GM21529 (cell line): Measurements from ENCODE around the gene UST.

Experiments used
- ATAC-seq: cut with Tn5 transposase; IDR thresholded peaks from one replicate; pipeline ENCODE4 v1.9.1; 2021; ENCODE audit not compliant: unreplicated experiment

The UST gene

DNA sequence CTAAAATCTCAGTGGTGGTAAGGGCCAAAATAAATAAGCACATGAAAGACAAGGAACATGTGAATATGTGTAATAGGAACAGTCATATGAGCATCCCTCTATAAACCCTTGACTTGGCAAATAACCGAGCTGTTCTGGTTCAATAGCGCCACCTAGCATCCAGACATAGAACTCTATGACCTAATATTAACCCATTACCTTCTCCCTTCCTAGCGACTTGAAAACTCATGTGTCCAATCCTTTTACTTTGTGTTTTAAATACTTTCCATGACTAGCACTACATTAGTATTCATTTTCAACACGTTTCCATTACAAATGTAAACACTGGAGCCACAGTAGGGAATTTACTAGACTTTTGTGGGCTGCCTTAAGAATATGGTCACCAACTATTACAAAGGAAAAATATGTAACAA is 279.7 kb downstream of the UST start:
- no peak for ATAC-seq

DNA sequence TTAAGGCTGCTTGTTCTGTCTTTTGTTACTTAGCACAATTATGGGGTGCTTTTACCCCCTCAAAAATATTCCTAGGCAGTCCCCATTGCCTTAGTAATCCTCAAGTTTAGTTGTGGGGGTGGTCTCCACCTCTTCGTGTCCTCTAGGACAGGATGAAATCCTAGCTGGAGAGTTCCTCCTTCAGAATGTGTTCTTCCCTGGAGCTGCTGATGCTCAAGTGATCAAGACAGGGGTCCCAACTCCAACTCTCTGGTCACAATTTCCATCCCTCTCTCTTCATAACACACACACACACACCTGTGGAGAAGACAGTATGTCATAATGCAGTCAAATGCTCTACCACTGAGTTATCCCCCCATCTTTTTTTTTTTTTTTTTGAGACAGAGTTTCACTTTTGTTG is 280.7 kb downstream of the UST start:
- ATAC-seq: no peak

DNA sequence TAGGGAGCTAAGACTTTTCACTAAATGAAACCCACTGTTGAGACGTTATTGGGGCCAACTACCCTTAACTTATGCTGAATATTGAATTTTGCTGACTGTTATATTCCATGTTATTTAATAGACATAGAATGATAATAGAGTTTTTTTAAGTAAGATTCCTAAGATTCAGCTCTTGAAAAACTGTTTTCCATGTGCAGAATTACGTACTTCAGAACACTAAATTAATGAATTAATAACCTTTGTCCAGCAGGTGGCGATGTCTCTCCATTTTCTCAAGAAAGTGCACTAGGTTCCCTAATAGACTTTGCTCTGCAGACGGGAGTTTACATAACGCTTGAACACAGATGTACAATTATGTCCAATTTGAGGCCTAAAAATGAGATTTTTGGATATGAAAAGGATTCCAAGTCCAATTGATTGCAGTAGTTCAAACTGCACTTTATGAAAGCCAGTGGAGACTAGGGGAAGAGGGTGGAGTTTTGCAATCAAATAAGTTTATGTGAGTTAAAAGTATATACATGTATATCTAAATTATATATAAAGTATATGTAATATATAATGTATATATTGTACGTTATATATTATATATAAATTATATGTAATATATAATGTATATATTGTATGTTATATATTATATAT is 282.1 kb downstream of the UST start:
- ATAC-seq: no peak

DNA sequence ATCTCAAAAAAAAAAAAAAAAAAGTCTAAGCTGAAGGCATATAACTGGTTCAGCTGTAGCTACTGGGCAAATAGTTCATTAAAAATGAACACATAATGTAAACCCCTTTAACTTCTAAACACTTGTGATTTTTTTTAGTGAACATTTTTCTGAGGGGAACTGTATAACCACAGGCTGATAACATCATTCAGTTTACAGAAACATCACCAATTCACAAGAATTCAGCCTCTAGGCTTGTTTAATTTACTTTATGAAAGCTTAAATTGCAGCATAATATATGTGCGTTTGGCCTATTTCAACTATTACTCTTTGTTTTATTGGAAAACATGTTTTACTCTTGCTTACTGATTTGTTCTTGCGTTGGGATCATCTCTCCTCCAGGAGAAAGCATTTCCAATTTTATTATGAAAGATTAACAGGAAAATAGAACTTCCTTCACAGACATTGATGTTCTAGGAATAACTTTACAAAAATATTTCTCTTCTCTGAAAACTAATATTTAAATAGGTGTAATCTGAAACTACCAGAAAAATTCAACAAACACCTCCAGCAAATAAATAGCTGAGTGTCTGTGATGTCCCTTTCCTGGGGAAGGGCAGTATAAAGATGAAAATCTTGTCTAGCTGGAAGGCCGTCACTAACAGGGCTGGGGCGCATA is 284.5 kb downstream of the UST start:
- ATAC-seq: no peak

DNA sequence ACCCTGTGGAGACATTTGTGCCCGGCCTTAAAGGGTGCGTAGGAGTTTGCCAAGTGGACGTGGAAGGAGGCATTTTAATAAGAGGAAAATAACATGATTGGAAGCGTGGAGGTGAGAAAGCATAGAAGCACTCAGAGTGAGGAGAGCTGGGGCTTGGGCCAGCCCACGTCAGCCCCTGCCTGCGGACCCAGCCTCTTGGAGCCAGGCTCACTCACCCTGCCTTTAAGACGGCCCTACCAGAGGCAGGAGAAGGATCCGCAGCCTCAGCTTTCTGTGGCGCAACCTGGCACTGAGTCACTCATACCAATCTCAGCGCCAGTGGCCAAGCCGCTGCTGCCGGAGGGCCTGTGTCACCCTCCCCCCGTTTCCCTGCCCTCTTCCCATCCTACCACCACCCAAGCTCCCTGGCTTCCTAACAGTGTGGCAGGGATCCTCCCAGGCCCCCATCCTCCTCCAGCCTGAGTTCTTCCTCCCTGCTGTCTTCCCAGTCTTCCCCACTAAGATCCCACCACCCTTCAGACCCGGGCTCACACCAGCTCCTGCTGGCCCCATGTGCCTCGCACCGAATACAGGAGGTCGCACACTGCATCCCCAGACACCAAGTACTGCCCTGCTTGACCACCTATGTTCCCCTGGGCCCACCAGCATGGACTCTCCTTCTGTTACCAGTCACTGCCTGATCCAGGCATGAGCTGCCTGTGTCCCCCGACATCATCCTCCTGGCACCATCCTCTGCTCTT is 285.2 kb downstream of the UST start:
- peak; percentile 20 for ATAC-seq

DNA sequence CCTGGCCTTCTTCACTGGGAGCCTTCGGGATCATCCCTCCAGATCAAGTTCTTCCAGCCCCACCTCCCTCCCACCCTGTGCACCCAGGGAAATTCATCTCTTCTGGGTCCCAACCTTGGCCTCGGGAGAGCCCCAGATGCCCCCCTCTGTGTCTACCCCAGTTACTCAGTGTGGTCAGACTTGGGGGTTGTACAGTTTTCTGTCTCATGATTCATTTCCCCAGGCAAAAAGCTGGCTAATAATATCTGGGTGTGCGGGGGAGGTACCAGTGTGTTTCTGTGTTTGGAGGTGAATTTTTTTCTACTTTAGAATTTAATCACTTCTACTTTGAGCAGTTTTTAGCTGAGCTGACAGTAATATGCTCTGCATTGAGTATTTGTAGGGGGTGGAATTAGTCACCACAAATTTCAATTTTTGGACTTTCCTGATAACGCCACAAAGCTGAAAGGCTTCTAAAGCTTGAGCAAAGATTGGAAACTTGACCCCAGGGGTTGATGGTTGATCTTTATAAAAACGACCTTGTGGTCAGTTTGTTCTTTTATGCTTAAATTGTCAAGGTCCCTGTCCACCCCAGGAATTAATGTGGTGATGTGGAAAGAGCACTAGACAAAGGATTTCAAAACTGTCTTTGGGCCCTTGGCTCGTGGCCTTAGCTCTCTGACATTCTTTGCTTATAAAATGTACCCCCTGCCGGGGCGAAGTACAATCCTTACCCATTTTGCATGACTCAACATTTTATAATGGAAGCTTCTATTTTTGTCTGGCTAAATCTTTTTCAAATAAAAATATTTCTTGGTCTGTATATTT is 286.0 kb downstream of the UST start:
- ATAC-seq: peak; percentile 82

DNA sequence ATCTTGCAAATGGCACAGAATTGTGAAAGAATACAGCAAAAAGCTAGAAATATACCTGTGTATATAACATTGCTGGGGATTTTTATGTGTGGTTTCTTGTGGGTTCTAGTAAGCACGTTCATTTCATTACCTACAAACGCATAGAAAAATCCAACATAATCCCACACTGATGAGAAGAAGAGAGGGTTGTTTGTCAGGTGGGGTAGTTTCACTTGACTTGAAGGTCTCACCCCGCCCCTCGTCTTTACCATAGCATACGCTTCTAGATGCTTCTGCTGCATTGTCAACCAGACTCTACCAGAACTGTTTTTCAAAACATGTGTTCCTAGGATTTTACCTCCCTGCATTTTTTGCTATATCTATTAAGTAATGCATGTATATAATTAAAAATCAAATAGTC is 286.6 kb downstream of the UST start:
- ATAC-seq: peak; percentile 23

DNA sequence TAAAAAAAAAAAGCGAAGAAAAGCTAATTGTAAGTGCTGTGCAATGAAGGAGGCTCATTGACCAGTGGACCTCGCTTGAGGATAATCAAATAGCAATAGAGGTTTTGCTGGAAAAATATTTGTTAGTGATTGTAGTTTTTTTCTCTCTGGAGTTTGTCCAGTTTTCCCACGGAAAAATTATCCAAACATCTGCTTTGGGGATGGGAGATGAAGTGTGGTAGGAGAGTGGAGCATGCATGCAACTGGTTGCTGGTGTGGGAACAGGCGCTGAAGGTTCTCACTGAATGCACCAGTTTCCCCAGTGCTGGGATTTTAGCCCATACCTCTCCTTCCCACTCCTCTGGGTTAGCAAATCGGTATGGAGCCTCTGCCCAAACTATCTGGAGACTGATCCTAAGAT is 288.9 kb downstream of the UST start:
- ATAC-seq: no peak

DNA sequence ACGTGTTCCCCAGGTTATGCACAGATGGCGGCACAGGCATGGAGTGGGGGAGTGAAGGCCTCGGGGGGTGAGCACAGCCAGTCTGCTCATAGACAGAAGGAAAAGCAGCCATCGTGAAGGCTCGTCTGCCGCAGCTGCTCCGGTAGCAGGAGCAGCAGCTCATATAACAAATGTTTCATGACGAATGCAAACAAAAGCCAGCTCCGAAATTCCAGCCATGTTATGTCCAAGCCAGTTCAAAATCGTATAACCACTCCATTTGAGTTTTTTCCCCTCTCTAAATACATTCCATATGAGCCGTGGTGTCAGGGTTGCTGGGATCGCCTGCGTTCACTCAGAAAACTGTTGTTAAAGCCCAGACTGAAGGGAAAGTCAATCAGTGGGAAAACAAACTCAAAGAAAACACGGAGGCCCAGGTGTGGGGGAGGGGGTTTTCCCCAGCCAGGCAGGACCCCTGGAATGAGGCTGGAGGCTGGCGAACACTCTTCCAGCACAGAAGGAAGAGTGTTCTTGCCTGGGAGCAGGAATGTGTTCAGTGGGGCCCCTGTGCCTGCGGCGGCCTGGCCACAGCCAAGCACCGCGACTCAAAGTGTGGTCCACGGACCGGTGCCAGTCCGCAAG is 290.3 kb downstream of the UST start:
- no peak for ATAC-seq

DNA sequence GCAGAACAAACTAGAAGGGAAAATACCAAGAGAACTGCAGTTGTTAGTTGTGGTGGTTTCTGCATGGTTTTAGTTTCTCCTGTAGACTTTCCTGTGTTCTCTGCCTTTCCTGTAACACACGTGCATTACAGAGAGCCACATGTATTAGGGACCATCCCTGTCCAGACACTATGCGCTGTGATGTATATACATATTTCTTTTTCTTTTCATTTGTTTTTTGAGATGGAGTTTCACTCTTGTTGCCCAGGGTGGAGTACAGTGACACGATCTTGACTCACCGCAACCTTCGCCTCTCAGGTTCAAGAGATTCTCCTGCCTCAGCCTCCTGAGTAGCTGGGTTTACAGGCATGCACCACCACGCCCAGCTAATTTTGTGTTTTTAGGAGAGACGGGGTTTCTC is 292.2 kb downstream of the UST start:
- ATAC-seq: peak; percentile 41

DNA sequence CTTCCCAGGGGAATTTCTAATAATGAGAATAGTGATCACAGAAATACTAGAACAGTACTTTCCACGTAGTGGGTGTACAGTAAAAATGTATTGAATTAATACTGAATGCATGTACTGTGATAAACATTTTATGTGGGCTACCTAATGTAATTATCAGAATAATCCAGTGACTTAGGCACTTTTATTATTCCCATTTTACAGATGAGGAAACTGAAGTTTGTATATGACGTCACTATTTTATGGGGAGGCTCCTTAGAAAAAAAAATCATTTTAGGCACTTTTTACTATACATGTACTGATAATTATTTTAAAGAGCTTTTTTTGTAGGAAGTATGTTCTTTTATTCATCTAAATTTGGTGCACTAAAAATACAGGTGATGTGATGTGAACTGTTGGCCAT is 295.1 kb downstream of the UST start:
- ATAC-seq: no peak

DNA sequence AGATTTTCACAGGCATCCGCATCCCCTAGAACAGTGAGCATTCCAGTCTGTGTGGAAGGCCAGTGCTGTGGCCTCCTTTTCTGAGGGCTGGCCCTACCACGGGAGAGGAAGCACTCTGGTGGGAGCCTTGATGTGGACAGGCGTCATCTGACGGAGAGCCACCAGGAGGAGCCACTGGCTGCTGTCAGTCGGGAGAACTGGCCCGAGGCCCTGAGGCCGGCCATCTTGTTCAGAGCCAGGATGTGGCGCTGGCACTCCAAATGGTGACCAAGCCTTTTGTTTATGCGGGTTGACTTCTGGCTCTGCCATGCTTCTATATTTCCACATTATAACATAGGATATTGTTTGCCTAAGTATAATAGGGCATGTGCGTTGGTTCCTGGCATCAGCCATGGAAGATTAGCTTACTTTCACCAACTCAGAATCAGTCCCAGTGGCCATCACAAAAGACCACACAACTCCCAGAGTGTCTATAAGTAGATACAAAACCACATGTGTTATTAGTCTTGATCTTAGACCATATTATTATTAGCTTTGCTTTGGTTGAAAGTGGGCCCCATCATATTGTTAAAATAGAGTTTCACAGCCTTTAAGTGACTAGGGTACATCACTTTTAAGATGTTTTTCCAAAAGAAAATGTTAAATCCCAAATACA is 296.8 kb downstream of the UST start:
- no peak for ATAC-seq

DNA sequence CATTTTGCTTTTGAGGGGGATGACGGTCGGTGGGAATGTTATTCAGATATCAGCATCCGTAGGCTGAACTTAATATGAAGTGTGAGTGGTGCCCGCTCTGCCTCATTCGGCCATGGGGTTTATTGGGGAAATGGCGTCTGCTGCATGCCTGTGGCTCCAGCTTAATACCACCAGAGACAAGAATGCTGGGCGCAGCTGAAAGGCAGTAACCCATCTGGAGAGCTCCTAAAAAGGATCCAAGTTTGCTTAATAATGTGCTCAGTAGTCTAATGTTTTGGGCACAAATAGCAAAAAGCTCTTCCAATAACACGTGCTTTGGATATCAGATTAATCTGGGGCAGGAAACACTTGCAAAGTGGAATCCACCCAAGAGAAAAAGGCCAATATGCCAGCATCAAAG is 297.7 kb downstream of the UST start:
- no peak for ATAC-seq

DNA sequence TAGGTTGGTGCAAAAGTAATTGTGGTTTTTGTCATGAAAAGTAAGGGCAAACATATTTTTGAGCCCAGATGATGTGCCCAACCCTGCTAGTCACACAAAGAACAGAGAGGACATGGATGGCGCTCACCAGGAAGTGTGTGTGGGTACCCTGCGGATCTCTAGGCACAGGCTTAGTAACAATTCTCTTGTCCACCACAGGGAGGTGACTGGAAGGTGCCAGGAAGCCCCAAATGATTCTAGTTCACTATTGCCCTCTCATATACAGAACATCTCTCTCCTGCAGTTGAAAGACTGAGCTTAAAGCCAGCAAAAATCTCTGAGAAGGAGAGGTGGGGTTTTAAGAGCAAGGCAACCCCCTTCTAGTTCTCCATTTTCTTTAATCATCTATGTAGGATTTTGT is 298.6 kb downstream of the UST start:
- ATAC-seq: peak; percentile 66

DNA sequence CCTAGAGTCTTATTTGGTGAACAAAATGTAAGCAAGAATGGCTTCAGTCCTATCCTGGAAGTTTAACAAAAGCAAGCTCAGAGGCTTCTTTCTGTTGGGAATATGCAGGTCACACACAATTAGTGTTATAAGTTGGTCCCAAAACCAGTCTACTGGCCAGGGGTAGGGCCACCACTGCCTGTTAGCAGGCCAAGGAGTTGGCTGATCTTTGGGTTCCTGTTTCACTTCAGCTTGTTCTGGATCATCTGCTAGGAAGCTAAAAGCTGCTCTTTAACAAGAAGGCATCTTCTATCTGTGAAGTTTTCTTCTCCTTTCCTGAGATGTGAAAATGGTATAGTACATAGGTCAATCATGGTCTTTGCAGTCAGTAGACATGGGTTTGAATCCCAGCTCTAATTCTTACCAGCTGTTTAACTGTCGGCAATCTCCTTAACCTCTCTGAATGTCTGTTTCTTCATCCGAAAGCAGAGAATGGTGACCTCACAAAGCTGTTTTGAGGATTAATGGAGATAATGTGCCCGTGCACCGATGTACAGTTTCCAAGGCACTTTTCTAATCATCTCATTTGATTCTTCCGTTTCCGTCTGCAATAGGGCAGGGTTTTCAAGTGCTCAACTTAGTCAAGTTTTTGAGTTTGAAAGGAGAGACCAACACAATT is 299.5 kb downstream of the UST start:
- no peak for ATAC-seq

DNA sequence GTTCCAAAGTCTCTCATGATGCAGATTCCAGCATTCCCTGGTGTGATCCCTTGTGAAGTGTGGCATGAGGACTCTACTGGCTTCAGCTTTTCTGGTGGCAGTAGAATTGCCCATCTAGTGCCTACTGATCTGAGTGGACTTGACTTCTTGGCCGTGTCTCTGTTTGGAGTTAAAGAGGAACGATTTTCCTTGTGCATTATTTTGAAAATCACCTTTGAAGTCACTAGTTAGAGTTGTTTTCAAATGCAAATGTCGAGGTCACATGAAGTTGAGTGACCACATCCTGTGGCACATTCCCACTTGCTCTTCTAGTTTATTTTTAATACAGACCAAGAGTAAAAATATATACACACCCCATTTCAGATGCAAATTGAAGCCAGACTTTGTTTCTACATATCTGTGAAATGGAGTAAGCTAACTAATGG is 300.0 kb downstream of the UST start:
- peak; percentile 75 for ATAC-seq

DNA sequence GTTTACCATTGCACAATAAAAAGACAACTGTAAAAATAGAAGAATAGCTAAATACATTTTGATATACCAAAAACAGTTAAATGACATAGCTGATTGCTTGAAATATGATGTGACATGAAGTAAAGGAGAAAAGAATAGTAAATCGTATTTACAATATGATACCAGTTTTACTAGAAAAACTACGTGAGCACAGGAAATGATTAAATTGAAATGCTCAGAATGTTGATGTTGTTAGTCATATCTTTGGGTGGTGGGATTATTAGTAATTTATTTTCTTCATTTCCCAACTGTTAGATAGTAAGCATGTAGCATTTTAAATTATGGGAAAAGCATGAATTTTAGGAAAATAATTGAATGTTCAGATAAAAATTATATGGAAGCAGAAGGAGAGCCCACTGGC is 302.4 kb downstream of the UST start:
- no peak for ATAC-seq

DNA sequence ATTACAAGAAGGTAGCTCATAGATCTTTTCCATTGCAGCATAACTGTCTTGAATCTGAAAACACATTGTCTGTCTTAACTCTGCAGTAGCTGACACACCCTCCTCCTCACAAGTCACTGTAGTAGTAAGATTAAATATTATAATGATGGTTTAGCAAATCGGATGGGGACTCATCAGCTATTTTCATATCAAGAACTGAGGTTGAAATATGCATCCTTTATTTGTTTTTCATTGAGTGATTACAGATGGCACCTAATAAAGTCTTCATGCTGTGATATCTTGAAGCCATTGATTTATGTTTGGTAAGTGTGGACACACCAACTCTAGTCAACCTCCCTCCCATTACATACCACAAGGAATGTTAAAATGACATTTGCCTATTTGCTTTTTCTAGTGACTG is 303.3 kb downstream of the UST start:
- ATAC-seq: no peak

DNA sequence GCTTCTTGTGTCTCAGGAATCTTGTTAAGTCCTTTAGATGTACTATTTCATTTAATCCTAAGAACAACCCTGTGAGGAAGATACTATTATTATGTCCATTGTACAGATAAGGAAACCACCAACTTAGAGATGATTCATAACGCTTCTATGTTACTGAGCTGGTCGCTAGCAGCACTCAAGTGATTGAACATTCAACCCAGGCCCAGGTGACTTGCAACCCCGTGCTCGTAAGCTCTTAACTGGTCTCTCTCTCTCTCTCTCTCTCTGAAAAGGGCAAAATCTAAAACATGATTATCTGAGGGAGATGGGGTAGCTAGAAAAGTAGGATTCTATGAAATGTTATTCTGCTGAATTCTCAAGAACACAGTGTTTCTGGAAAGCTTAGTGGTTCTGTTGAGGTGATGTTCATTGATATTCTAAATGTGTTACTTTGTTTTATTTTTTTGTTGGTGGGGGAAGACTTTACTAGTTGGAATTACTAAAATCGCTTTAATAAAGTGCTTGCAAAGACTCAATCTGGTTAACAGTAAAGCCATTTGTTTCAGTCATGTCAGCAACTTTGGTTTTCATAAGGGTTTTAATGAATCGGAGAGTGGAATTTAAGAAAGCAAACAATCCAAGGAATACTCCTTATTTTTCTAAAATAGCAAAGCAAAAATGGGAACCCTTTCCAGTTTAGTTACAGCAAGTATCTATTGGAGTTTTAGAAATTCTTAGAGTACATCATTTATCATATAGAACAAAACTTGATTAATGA is 305.7 kb downstream of the UST start:
- ATAC-seq: peak; percentile 45
